Measurements from ENCODE around the gene LRRC72. TPM values are rescaled to one million over a fixed set of nuclear protein-coding genes. Genes with fewer than 3 reads are reported as not detected.

The LRRC72 gene
- total and polyA plus RNA-seq, 9 of the 15 experiments (the other 6 are each of a cell fraction or from before 2014, with no cell fraction given) = 0.10 TPM; not detected in 8

GRCh38 chr7:16564909-16565426, 38.3 kb downstream of the LRRC72 start (continued):
- TF ChIP-seq BCLAF1 (IDR thresholded peaks at IDR 0.05; ENCODE audit: borderline replicate concordance in 1 of 2, control insufficient read depth in 1 of 2, low read depth in 2 of 2, low read length in 1 of 2) = no peak
- TF ChIP-seq POLR2A (conservative IDR thresholded peaks at IDR 0.05) = no peak
- TF ChIP-seq, protein P1, sequence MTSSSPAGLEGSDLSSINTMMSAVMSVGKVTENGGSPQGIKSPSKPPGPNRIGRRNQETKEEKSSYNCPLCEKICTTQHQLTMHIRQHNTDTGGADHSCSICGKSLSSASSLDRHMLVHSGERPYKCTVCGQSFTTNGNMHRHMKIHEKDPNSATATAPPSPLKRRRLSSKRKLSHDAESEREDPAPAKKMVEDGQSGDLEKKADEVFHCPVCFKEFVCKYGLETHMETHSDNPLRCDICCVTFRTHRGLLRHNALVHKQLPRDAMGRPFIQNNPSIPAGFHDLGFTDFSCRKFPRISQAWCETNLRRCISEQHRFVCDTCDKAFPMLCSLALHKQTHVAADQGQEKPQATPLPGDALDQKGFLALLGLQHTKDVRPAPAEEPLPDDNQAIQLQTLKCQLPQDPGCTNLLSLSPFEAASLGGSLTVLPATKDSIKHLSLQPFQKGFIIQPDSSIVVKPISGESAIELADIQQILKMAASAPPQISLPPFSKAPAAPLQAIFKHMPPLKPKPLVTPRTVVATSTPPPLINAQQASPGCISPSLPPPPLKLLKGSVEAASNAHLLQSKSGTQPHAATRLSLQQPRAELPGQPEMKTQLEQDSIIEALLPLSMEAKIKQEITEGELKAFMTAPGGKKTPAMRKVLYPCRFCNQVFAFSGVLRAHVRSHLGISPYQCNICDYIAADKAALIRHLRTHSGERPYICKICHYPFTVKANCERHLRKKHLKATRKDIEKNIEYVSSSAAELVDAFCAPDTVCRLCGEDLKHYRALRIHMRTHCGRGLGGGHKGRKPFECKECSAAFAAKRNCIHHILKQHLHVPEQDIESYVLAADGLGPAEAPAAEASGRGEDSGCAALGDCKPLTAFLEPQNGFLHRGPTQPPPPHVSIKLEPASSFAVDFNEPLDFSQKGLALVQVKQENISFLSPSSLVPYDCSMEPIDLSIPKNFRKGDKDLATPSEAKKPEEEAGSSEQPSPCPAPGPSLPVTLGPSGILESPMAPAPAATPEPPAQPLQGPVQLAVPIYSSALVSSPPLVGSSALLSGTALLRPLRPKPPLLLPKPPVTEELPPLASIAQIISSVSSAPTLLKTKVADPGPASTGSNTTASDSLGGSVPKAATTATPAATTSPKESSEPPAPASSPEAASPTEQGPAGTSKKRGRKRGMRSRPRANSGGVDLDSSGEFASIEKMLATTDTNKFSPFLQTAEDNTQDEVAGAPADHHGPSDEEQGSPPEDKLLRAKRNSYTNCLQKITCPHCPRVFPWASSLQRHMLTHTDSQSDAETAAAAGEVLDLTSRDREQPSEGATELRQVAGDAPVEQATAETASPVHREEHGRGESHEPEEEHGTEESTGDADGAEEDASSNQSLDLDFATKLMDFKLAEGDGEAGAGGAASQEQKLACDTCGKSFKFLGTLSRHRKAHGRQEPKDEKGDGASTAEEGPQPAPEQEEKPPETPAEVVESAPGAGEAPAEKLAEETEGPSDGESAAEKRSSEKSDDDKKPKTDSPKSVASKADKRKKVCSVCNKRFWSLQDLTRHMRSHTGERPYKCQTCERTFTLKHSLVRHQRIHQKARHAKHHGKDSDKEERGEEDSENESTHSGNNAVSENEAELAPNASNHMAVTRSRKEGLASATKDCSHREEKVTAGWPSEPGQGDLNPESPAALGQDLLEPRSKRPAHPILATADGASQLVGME (CRISPR knock-in tag; IDR thresholded peaks at IDR 0.05) = no peak
- TF ChIP-seq HNRNPH1 (optimal IDR thresholded peaks at IDR 0.05; ENCODE audit: low read depth, low read length) = no peak
- TF ChIP-seq, protein P2, sequence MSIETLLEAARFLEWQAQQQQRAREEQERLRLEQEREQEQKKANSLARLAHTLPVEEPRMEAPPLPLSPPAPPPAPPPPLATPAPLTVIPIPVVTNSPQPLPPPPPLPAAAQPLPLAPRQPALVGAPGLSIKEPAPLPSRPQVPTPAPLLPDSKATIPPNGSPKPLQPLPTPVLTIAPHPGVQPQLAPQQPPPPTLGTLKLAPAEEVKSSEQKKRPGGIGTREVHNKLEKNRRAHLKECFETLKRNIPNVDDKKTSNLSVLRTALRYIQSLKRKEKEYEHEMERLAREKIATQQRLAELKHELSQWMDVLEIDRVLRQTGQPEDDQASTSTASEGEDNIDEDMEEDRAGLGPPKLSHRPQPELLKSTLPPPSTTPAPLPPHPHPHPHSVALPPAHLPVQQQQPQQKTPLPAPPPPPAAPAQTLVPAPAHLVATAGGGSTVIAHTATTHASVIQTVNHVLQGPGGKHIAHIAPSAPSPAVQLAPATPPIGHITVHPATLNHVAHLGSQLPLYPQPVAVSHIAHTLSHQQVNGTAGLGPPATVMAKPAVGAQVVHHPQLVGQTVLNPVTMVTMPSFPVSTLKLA (conservative IDR thresholded peaks at IDR 0.05) = no peak
- TF ChIP-seq, protein P3, sequence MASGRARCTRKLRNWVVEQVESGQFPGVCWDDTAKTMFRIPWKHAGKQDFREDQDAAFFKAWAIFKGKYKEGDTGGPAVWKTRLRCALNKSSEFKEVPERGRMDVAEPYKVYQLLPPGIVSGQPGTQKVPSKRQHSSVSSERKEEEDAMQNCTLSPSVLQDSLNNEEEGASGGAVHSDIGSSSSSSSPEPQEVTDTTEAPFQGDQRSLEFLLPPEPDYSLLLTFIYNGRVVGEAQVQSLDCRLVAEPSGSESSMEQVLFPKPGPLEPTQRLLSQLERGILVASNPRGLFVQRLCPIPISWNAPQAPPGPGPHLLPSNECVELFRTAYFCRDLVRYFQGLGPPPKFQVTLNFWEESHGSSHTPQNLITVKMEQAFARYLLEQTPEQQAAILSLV (tag; IDR thresholded peaks at IDR 0.05) = no peak
- TF ChIP-seq USF2 (CRISPR knock-in tag; IDR thresholded peaks at IDR 0.05) = no peak
- no peak for TF ChIP-seq RBM25 (IDR thresholded peaks at IDR 0.05; ENCODE audit: low read depth, low read length, severe bottlenecking)
- no peak for TF ChIP-seq OTX1 (CRISPR knock-in tag; IDR thresholded peaks at IDR 0.05)
- no peak for TF ChIP-seq ERF (CRISPR knock-in tag; IDR thresholded peaks at IDR 0.05)
- TF ChIP-seq RAD21 (CRISPR knock-in tag; conservative IDR thresholded peaks at IDR 0.05 in 1 of 2, IDR thresholded peaks at IDR 0.05 in 1 of 2) = peak; percentile 94 to 98
- no peak for TF ChIP-seq SAFB2 (IDR thresholded peaks at IDR 0.05; ENCODE audit: borderline replicate concordance, low read depth, low read length, severe bottlenecking)
- TF ChIP-seq ZNF175 (CRISPR knock-in tag; IDR thresholded peaks at IDR 0.05; ENCODE audit: low read depth) = no peak
- TF ChIP-seq FOXM1 (IDR thresholded peaks at IDR 0.05; ENCODE audit: low read depth) = 0 out of 2 replicates have a peak, but pooled peaks have one; percentile 17
- no peak for TF ChIP-seq FOXM1 (CRISPR knock-in tag; IDR thresholded peaks at IDR 0.05; ENCODE audit: low read depth)
